Choroid plexus epithelial cell (primary cell): ENCODE data around the gene OR7G1.
A peak's percentile ranks its signal among the peaks of the same experiment; 100 is the strongest.

Experiments used
- DNase-seq: peaks from one replicate; pipeline ENCODE4 v3.0.0-alpha.2; 2010; ENCODE audit warnings: low read depth
- H3K4me3 ChIP-seq: 2 replicates; pipeline ENCODE4 v1.5.1; 2011; ENCODE audit warnings: low read depth, mild to moderate bottlenecking, control low read depth, low read length, moderate library complexity
- TF ChIP-seq, protein P1 (sequence below): conservative IDR thresholded peaks from 2 replicates; pipeline ENCODE4 v1.5.1; 2011; ENCODE audit warnings: low read depth, mild to moderate bottlenecking, control low read depth, inconsistent platforms, low read length, moderate library complexity

Gene OR7G1, protein sequence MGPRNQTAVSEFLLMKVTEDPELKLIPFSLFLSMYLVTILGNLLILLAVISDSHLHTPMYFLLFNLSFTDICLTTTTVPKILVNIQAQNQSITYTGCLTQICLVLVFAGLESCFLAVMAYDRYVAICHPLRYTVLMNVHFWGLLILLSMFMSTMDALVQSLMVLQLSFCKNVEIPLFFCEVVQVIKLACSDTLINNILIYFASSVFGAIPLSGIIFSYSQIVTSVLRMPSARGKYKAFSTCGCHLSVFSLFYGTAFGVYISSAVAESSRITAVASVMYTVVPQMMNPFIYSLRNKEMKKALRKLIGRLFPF

DNA sequence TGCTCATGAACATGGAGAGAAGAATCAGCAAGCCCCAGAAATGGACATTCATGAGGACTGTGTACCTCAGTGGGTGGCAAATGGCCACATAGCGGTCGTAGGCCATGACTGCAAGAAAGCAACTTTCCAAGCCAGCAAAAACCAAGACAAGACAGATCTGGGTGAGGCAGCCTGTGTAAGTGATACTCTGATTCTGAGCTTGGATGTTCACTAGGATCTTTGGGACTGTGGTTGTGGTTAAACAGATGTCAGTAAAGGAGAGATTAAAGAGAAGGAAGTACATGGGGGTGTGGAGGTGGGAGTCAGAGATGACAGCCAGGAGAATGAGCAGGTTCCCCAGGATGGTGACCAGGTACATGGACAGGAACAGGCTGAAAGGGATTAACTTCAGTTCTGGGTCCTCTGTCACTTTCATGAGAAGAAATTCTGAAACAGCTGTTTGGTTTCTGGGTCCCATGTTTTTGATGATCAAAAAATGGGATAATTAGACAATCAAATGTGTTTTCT is at the start of gene OR7G1:
Gene OR7G1 (minus strand): TSS at position 457 of the 507 bp plus-strand sequence. CDS start 0 bp downstream, at position 457.
- no peak within 1 kb of the TSS for H3K4me3 ChIP-seq
- TF ChIP-seq, protein P1, sequence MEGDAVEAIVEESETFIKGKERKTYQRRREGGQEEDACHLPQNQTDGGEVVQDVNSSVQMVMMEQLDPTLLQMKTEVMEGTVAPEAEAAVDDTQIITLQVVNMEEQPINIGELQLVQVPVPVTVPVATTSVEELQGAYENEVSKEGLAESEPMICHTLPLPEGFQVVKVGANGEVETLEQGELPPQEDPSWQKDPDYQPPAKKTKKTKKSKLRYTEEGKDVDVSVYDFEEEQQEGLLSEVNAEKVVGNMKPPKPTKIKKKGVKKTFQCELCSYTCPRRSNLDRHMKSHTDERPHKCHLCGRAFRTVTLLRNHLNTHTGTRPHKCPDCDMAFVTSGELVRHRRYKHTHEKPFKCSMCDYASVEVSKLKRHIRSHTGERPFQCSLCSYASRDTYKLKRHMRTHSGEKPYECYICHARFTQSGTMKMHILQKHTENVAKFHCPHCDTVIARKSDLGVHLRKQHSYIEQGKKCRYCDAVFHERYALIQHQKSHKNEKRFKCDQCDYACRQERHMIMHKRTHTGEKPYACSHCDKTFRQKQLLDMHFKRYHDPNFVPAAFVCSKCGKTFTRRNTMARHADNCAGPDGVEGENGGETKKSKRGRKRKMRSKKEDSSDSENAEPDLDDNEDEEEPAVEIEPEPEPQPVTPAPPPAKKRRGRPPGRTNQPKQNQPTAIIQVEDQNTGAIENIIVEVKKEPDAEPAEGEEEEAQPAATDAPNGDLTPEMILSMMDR = no peak
- no peak for DNase-seq

DNA sequence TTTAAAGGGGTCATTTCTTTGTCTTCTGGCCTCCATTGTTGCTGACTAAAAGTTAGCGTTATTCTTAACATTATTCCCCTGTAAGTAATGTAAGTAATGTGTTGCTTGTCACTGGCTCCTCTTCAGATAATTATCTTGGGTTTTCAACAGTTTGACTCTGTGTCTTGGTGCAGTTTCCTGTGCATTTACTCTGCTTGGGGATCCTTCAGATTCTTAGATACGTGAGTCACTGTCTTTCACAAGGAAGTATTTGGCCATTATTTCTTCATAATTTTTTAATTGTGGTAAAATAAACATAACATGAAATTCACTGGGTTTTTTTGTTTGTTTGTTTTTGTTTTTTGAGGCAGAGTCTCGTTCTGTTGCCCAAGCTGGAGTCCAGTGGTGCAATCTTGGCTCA is 49.7 kb upstream of the OR7G1 start:
- peak; percentile 38 for DNase-seq
- H3K4me3 ChIP-seq = no peak overlapping the region
- TF ChIP-seq, protein P1 = no peak

DNA sequence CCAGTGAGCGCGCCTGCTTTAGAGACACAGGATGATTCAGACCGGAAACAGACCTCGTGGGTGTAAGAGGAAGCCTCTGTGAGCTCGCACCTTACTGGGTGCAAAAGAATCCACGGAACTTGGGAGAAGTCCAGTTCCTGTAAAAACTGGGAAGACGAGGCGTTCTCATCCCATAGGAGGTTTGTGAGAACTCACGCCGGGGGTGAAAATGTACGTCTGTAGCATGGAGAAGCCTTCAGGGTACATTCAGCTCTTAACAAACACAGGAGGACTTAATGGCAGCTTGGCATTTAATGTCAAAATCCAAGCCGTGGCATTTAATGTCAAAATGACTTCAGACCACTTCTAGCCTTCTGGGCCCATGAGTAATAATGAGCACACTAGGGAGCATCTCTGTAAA is 45.9 kb upstream of the OR7G1 start:
- no peak overlapping the region for H3K4me3 ChIP-seq
- TF ChIP-seq, protein P1 = no peak

DNA sequence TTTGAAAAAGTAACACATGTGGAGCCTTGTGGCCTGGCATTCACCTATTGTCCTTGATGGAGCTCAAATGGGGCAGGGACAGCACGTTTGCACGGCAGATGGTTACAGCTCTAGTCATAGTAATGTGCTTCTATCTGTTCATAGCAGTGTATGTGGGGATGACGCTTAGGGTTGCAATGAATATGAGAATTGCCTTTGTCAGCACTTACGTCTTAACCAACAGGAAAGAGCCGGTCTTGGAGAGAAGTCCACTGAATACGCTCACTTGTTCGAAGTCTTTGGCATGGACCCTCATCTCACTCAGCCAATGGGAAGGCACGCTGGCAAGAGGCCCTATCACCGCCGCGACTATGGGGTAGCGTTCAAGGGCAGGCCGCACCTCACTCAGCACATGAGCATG is 44.3 kb upstream of the OR7G1 start:
- TF ChIP-seq, protein P1 = no peak
- H3K4me3 ChIP-seq = no peak overlapping the region
- no peak for DNase-seq

More for the DNA sequence above, 45.9 kb upstream of the OR7G1 start:
- DNase-seq = no peak

DNA sequence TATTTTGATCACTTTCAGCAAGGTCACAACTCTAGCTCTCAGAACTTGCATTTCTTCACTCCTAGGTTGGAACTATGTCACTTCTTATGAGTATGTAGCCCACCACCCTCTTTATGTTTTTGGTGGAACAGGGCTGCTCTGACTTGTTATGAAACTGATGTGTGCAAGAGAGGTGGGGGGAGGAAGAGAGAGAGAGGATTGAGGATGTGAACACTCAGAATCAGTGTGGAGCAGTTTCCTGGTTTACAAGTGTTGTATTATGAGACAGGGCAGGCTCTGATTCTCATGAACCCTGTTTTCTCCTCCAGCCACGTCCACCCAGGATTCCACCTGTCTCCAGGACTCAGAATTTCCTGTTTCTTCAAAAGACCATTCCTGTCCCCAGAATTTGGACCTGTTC is 40.7 kb upstream of the OR7G1 start:
- TF ChIP-seq, protein P1 = no peak
- DNase-seq = no peak
- no peak overlapping the region for H3K4me3 ChIP-seq

DNA sequence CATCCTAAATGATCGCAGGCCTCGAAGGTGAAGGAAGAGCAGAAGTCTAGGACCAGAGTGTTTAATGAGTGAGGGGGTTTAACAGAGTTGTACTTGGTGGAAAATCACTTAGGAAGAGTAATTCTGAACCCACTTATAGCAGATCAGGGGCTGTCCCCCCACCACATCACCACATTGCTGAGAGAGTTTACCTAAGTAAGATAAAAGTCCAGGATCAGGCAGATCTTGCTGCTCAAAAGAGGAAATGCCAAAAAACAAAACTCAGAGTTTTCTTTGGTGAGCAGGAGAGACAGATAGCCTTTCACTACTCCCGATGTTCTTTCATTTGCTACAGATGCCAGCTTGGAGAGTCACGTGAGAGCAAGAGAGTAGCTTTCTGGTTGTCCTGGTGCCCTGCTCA is 40.0 kb upstream of the OR7G1 start:
- H3K4me3 ChIP-seq = no peak overlapping the region
- TF ChIP-seq, protein P1 = no peak
- no peak for DNase-seq

DNA sequence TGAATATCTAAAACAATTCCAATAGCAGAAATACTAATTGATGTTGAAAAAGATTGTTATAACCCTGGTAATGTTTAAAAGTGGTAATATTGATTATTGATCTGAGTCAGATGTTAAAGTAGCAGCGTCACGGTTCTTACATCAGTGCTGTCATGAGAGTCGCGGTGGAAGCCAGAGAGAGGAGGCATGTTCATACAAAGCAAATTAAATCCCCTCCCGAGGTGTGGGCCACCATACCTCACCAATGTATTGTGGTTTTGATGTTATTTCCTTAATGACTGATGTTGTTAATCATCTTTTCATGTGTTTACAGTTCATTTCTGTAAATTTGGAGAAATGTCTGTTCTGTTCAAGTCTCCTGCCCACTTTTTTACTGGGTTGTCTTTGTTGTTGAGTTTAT is 35.8 kb upstream of the OR7G1 start:
- DNase-seq = no peak
- TF ChIP-seq, protein P1 = no peak
- H3K4me3 ChIP-seq = no peak overlapping the region
